Measurements from ENCODE around the gene AADAT. TPM values are rescaled to one million over a fixed set of nuclear protein-coding genes. Genes with fewer than 3 reads are reported as not detected.
"Not testable (repeated sequence)": the region's sequence is repeated elsewhere in the genome, so short reads cannot be mapped to it uniquely, and the experiment has no call there.

The AADAT gene
- total RNA-seq, 1 experiment from 2014 or later: not detected

DNA sequence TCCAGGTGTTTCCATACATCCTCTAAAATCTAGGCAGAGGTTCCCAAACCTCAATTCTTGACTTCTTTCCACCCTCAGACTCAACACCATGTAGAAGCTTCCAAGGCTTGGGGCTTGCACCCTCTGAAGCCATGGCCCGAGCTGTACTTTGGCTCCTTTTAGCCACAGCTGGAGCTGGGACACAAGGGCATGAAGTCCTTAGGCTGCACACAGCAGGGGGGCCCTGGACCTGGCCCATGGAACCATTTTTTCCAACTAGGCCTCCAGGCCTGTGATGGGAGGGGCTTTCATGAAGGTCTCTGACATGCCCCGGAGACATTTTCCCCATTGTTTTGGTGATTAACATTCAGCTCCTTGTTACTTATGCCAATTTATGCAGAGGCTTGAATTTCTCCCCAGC lies 8.4 kb upstream of the AADAT start:
- not testable (repeated sequence) for H3K36me3 ChIP-seq (ENCODE audit: insufficient read depth, low read length); H3K4me1 ChIP-seq (ENCODE audit: low read length); H3K27me3 ChIP-seq (ENCODE audit: low read length); H3K9ac ChIP-seq (ENCODE audit: low read length); H2AFZ ChIP-seq (ENCODE audit: low read length); H3K9me2 ChIP-seq (replicated peaks; ENCODE audit: insufficient read depth, low read length); H4K20me1 ChIP-seq (ENCODE audit: insufficient read depth, low read depth, low read length); H3K9me3 ChIP-seq (ENCODE audit: low read length); H3K4me3 ChIP-seq (ENCODE audit: low read length); H3K79me2 ChIP-seq (ENCODE audit: low read length); DNase-seq; H3K4me2 ChIP-seq (ENCODE audit: low read depth, low read length, poor library complexity, severe bottlenecking); H3K27ac ChIP-seq (ENCODE audit: low read length)

DNA sequence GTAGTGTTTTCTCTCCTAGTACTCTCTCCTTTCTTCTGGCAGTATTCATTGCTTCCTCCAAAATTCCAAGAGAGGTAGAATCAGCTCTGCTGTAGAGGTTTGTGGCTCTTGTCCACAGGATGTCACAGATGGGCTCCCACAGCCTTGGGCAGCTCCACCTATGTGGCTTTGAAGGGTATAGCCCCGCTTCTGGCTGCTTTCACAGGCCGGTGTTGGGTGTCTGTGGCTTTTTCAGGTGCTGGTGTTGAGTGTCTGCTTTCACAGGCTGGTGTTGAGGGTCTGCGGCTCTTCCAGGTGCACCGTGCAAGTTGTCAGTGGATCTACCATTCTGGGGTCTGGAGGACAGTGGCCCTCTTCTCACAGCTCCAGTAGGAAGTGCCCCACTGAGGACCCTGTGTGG lies 7.9 kb upstream of the AADAT start:
- H3K4me2 ChIP-seq (ENCODE audit: low read depth, low read length, poor library complexity, severe bottlenecking): no peak overlapping the region
- H4K20me1 ChIP-seq (ENCODE audit: insufficient read depth, low read depth, low read length): no peaks in the 10 kb centered on the region
- H3K4me1 ChIP-seq (ENCODE audit: low read length): no peaks in the 10 kb centered on the region
- no peak overlapping the region for H3K9ac ChIP-seq (ENCODE audit: low read length)
- H2AFZ ChIP-seq (ENCODE audit: low read length): no peak overlapping the region
- H3K27ac ChIP-seq (ENCODE audit: low read length): no peak overlapping the region
- H3K79me2 ChIP-seq (ENCODE audit: low read length): no peaks in the 10 kb centered on the region
- no peaks in the 10 kb centered on the region for H3K9me2 ChIP-seq (replicated peaks; ENCODE audit: insufficient read depth, low read length)
- no peak overlapping the region for H3K4me3 ChIP-seq (ENCODE audit: low read length)
- no peaks in the 10 kb centered on the region for H3K36me3 ChIP-seq (ENCODE audit: insufficient read depth, low read length)
- no peaks in the 10 kb centered on the region for H3K27me3 ChIP-seq (ENCODE audit: low read length)
- no peaks in the 10 kb centered on the region for H3K9me3 ChIP-seq (ENCODE audit: low read length)
- DNase-seq: no peak

DNA sequence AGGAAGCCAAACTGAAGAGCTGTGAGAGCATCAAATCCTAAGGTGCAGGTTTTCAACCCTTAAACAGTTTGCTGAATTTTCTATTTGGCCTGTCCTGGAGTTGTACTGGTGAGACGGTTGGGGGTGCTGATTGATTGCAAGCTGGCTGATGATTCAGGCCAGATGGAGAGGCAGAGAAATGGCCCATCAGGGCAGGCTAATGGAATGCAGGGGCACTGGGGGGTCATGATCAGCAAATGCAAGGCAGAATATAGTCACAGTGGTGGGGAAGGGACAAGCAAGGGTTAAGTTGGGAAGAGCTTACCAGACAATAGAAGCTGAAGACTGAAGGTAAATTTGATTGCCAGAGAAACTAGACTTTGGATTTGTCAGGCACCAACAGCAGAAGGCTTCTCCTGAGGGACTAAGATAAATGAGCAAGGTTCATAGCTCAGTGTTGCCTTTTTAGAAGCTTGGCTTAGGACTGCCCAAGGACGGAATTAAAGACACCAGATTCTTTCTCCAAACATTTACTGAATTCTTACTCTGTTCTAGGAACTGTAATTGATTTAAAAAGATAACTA lies 4.3 kb upstream of the AADAT start:
- H4K20me1 ChIP-seq (ENCODE audit: insufficient read depth, low read depth, low read length): no peaks in the 10 kb centered on the region
- no peak overlapping the region for H3K4me3 ChIP-seq (ENCODE audit: low read length)
- no peak overlapping the region for H3K27ac ChIP-seq (ENCODE audit: low read length)
- H3K79me2 ChIP-seq (ENCODE audit: low read length): no peaks in the 10 kb centered on the region
- no peak overlapping the region for H2AFZ ChIP-seq (ENCODE audit: low read length)
- no peak for DNase-seq
- H3K9me3 ChIP-seq (ENCODE audit: low read length): no peaks in the 10 kb centered on the region
- no peak overlapping the region for H3K4me2 ChIP-seq (ENCODE audit: low read depth, low read length, poor library complexity, severe bottlenecking)
- H3K36me3 ChIP-seq (ENCODE audit: insufficient read depth, low read length): no peaks in the 10 kb centered on the region
- no peaks in the 10 kb centered on the region for H3K4me1 ChIP-seq (ENCODE audit: low read length)
- no peak overlapping the region for H3K9ac ChIP-seq (ENCODE audit: low read length)
- no peaks in the 10 kb centered on the region for H3K27me3 ChIP-seq (ENCODE audit: low read length)
- H3K9me2 ChIP-seq (replicated peaks; ENCODE audit: insufficient read depth, low read length): no peaks in the 10 kb centered on the region

DNA sequence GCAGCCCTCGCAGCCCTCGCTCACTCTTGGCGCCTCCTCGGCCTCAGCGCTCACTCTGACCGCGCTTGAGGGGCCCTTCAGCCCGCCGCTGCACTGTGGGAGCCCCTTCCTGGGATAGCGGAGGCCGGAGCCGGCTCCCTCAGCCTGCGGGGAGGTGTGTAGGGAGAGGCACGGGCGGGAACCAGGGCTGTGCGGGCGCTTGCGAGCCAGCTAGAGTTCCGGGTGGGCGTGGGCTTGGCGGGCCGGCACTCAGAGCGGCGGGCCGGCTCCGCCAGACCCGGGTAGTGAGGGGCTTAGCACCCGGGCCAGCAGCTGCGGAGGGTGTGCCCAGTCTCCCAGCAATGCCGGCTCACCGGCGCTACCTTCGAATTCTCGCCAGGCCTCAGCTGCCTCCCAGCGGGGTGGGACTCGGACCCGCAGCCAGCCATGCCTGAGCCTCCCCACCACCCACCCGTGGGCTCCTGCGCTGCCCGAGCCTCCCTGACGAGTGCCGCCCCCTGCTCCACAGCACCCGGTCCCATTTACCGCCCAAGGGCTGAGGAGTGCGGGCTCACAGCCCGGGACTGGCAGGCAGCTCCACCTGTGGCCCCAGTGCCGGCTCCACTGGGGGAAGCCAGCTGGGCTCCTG lies 1.4 kb upstream of the AADAT start:
- no peaks in the 10 kb centered on the region for H4K20me1 ChIP-seq (ENCODE audit: insufficient read depth, low read depth, low read length)
- H2AFZ ChIP-seq (ENCODE audit: low read length): no peak overlapping the region
- no peak overlapping the region for H3K9ac ChIP-seq (ENCODE audit: low read length)
- no peak overlapping the region for H3K27ac ChIP-seq (ENCODE audit: low read length)
- DNase-seq: no peak
- no peaks in the 10 kb centered on the region for H3K79me2 ChIP-seq (ENCODE audit: low read length)
- no peak overlapping the region for H3K4me2 ChIP-seq (ENCODE audit: low read depth, low read length, poor library complexity, severe bottlenecking)
- no peaks in the 10 kb centered on the region for H3K9me3 ChIP-seq (ENCODE audit: low read length)
- H3K4me1 ChIP-seq (ENCODE audit: low read length): no peaks in the 10 kb centered on the region
- no peaks in the 10 kb centered on the region for H3K27me3 ChIP-seq (ENCODE audit: low read length)
- no peaks in the 10 kb centered on the region for H3K9me2 ChIP-seq (replicated peaks; ENCODE audit: insufficient read depth, low read length)
- no peak overlapping the region for H3K4me3 ChIP-seq (ENCODE audit: low read length)
- H3K36me3 ChIP-seq (ENCODE audit: insufficient read depth, low read length): no peaks in the 10 kb centered on the region

DNA sequence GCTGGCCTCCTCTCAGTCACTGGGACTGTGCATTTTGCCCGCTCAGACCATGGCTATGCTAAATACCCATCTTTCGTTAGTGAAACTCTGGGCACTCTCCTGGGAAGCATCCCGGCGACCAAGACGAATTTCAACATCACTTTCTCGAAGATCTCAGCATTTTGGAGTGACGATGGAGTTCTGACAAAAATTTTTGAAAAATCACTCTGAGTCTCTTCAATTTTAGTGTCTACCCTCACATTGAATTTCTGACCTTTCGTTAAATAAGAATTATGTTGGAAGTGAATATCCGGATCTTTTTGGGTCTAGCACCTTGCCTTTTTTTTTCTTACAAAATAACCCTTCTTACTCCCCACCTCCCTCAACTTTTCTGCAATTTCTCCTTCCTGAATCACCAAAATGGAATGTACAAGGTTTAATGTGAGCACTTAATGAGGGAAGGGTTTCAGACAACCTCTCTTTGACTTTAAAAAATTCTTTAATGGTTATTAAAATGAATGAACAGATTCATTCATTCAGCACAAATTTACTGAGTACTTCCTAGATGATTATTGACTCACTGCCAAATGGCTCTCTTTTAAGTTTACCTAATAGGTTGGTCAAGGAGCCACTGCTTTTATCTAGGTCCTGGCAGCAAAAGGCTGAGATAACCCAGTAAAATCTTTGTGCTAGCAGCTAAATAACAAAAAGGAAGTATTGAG lies 746 bp upstream of the AADAT start:
- H3K27ac ChIP-seq (ENCODE audit: low read length): no peak overlapping the region
- no peak for DNase-seq
- no peak overlapping the region for H2AFZ ChIP-seq (ENCODE audit: low read length)
- no peak overlapping the region for H3K4me2 ChIP-seq (ENCODE audit: low read depth, low read length, poor library complexity, severe bottlenecking)
- no peaks in the 10 kb centered on the region for H4K20me1 ChIP-seq (ENCODE audit: insufficient read depth, low read depth, low read length)
- H3K27me3 ChIP-seq (ENCODE audit: low read length): no peaks in the 10 kb centered on the region
- H3K4me1 ChIP-seq (ENCODE audit: low read length): no peaks in the 10 kb centered on the region
- H3K36me3 ChIP-seq (ENCODE audit: insufficient read depth, low read length): no peaks in the 10 kb centered on the region
- no peaks in the 10 kb centered on the region for H3K9me3 ChIP-seq (ENCODE audit: low read length)
- H3K9me2 ChIP-seq (replicated peaks; ENCODE audit: insufficient read depth, low read length): no peaks in the 10 kb centered on the region
- H3K4me3 ChIP-seq (ENCODE audit: low read length): no peak overlapping the region
- H3K9ac ChIP-seq (ENCODE audit: low read length): no peak overlapping the region
- H3K79me2 ChIP-seq (ENCODE audit: low read length): no peaks in the 10 kb centered on the region

DNA sequence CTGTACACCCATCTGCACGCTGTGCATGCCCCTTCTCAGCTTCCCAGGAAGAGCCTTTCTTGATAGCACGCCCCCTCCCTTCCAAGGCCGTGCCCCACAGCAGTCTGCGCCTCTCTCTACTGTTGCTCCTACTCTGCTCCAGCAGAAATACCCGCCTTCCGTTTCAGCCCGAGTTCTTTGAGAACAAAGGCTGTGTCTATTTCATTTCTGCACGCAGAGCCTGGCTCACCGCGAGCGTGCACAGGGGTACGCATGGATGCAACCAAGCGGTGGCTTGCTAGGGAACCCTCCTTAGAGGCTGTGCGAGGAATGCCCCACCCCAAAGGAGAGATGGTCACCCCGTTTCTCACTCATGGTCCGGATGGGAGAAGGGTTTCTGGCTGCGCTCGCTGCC lies 485 bp downstream of the AADAT start:
- Histone ChIP-seq H3K79me2 (ENCODE audit: low read length) (no peaks in the 10 kb centered on the region), H3K9me3 (ENCODE audit: low read length) (no peaks in the 10 kb centered on the region), H3K4me3 (ENCODE audit: low read length) (no peak overlapping the region), H3K4me2 (ENCODE audit: low read depth, low read length, poor library complexity, severe bottlenecking) (no peak overlapping the region), H3K4me1 (ENCODE audit: low read length) (no peaks in the 10 kb centered on the region), H2AFZ (ENCODE audit: low read length) (no peak overlapping the region), H3K36me3 (ENCODE audit: insufficient read depth, low read length) (no peaks in the 10 kb centered on the region), H4K20me1 (ENCODE audit: insufficient read depth, low read depth, low read length) (no peaks in the 10 kb centered on the region), H3K27me3 (ENCODE audit: low read length) (no peaks in the 10 kb centered on the region), H3K9ac (ENCODE audit: low read length) (no peak overlapping the region), H3K27ac (ENCODE audit: low read length) (no peak overlapping the region), H3K9me2 (replicated peaks; ENCODE audit: insufficient read depth, low read length) (no peaks in the 10 kb centered on the region)
- no peak for DNase-seq

DNA sequence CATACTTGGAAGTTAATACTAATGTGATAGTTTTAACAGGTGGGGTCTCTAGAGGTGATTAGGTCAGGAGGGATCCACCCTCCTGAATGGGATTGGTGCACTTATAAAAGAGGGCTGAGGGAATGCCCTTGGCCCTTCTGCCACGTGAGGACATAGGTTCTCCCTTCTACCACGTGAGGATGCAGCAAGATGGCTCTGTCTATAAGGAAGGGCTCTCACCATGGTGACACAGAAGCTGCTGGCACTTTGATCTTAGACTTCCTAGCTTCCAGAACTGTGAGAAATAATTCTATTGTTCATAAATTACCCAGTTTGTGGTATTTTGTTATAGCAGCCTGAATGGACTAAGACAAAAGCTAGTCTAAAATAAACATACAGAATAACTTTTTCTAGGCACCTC lies 1.0 kb downstream of the AADAT start:
- no peaks in the 10 kb centered on the region for H3K9me3 ChIP-seq (ENCODE audit: low read length)
- H2AFZ ChIP-seq (ENCODE audit: low read length): no peak overlapping the region
- no peak overlapping the region for H3K9ac ChIP-seq (ENCODE audit: low read length)
- no peak overlapping the region for H3K27ac ChIP-seq (ENCODE audit: low read length)
- no peaks in the 10 kb centered on the region for H3K9me2 ChIP-seq (replicated peaks; ENCODE audit: insufficient read depth, low read length)
- H3K4me1 ChIP-seq (ENCODE audit: low read length): no peaks in the 10 kb centered on the region
- no peak overlapping the region for H3K4me3 ChIP-seq (ENCODE audit: low read length)
- H3K4me2 ChIP-seq (ENCODE audit: low read depth, low read length, poor library complexity, severe bottlenecking): no peak overlapping the region
- H3K79me2 ChIP-seq (ENCODE audit: low read length): no peaks in the 10 kb centered on the region
- H3K27me3 ChIP-seq (ENCODE audit: low read length): no peaks in the 10 kb centered on the region
- no peaks in the 10 kb centered on the region for H4K20me1 ChIP-seq (ENCODE audit: insufficient read depth, low read depth, low read length)
- H3K36me3 ChIP-seq (ENCODE audit: insufficient read depth, low read length): no peaks in the 10 kb centered on the region
- no peak for DNase-seq

DNA sequence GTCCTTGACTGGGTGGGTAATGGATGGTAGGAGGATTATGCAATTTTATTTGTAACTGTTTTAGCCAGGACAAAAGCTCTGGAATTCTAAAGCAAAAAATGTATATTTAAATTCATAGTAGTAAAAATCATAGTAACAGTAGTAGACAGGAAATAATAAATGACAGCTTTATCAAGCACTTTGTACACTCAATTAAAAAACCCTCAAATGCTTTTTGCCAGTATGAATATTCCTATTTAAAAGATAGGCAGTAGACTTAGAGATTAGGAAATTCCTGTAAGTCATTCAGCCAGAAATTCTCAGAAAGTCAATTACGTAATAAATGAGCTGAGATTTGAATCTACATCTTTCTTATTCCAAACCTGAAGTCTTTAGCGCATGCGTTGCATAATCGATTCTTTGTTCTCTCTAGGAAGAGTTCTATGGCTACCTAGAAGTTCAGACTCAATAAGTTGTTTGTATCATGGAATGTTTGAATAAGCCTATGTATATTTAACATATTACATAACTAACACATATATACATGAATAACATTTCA lies 2.5 kb downstream of the AADAT start:
- Histone ChIP-seq H3K9ac (ENCODE audit: low read length) (no peak overlapping the region), H3K36me3 (ENCODE audit: insufficient read depth, low read length) (no peaks in the 10 kb centered on the region), H3K9me3 (ENCODE audit: low read length) (no peaks in the 10 kb centered on the region), H2AFZ (ENCODE audit: low read length) (no peak overlapping the region), H3K27ac (ENCODE audit: low read length) (no peak overlapping the region), H3K27me3 (ENCODE audit: low read length) (no peaks in the 10 kb centered on the region), H3K4me3 (ENCODE audit: low read length) (no peak overlapping the region), H3K9me2 (replicated peaks; ENCODE audit: insufficient read depth, low read length) (no peaks in the 10 kb centered on the region), H3K4me2 (ENCODE audit: low read depth, low read length, poor library complexity, severe bottlenecking) (no peak overlapping the region), H3K79me2 (ENCODE audit: low read length) (no peaks in the 10 kb centered on the region), H3K4me1 (ENCODE audit: low read length) (no peaks in the 10 kb centered on the region), H4K20me1 (ENCODE audit: insufficient read depth, low read depth, low read length) (no peaks in the 10 kb centered on the region)
- DNase-seq: no peak

Measured in Karpas-422 (cell line).